OCI-LY1 (cell line): ENCODE measurements around the gene DNHD1.

ENCODE experiments used
- EZH2 ChIP-seq: fragments of 200-600 bp; sonication (generic), shearing (Covaris generic); IDR thresholded peaks from 2 replicates; pipeline ENCODE4 v1.8.0; 2017; ENCODE audit warnings: borderline replicate concordance, mixed run types, mild to moderate bottlenecking, antibody characterized with exemption, low read length, moderate library complexity, mixed read lengths
- TF ChIP-seq, protein P1 (sequence below): fragments of 200-600 bp; sonication (generic), shearing (Covaris generic); IDR thresholded peaks from 2 replicates; pipeline ENCODE4 v1.5.1; 2017; ENCODE audit warnings: mild to moderate bottlenecking, antibody characterized with exemption, low read length, moderate library complexity, mixed read lengths

DNA sequence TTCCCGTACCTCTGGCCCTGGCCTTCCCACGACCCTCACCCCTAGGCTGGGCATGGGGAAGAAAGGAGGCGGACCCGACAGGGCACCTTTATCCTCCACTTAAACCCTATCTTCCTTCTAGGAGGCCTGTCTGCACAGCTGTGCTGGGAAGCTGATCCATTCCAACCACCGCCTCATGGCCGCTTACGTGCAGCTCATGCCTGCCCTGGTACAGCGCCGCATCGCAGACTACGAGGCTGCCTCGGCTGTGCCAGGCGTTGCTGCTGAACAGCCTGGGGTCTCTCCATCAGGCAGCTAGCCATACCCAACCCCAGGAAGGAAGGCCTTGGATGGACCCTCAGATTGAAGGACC is 15.2 kb upstream of the DNHD1 start:
- TF ChIP-seq, protein P1, sequence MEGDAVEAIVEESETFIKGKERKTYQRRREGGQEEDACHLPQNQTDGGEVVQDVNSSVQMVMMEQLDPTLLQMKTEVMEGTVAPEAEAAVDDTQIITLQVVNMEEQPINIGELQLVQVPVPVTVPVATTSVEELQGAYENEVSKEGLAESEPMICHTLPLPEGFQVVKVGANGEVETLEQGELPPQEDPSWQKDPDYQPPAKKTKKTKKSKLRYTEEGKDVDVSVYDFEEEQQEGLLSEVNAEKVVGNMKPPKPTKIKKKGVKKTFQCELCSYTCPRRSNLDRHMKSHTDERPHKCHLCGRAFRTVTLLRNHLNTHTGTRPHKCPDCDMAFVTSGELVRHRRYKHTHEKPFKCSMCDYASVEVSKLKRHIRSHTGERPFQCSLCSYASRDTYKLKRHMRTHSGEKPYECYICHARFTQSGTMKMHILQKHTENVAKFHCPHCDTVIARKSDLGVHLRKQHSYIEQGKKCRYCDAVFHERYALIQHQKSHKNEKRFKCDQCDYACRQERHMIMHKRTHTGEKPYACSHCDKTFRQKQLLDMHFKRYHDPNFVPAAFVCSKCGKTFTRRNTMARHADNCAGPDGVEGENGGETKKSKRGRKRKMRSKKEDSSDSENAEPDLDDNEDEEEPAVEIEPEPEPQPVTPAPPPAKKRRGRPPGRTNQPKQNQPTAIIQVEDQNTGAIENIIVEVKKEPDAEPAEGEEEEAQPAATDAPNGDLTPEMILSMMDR = no peak
- TF ChIP-seq EZH2 = no peak
